ENCODE results near the gene GOLGA7B.

Gene GOLGA7B

DNA sequence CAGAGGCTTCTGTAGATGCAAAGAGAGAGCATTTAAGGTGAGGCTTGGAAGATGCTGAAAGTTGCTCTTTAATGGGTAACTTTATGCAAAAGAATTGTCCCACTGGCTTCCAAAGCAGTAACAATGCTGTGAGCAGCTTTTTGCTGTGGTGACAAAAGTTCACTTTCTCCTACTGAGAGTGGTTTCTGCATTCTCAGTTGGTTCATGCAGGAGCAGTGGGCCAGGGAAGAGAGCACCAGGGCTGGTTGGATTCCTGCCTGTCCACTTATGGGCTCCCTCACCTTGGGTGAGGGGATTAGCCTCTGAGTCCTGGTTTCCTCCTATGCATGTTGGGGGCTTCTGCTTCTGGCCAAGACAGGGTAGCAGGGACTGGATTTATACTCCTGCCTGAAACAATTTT is 31.1 kb upstream of the GOLGA7B start:
- no peak overlapping the region for H3K27ac ChIP-seq (replicated peaks)
- TF ChIP-seq, protein P1, sequence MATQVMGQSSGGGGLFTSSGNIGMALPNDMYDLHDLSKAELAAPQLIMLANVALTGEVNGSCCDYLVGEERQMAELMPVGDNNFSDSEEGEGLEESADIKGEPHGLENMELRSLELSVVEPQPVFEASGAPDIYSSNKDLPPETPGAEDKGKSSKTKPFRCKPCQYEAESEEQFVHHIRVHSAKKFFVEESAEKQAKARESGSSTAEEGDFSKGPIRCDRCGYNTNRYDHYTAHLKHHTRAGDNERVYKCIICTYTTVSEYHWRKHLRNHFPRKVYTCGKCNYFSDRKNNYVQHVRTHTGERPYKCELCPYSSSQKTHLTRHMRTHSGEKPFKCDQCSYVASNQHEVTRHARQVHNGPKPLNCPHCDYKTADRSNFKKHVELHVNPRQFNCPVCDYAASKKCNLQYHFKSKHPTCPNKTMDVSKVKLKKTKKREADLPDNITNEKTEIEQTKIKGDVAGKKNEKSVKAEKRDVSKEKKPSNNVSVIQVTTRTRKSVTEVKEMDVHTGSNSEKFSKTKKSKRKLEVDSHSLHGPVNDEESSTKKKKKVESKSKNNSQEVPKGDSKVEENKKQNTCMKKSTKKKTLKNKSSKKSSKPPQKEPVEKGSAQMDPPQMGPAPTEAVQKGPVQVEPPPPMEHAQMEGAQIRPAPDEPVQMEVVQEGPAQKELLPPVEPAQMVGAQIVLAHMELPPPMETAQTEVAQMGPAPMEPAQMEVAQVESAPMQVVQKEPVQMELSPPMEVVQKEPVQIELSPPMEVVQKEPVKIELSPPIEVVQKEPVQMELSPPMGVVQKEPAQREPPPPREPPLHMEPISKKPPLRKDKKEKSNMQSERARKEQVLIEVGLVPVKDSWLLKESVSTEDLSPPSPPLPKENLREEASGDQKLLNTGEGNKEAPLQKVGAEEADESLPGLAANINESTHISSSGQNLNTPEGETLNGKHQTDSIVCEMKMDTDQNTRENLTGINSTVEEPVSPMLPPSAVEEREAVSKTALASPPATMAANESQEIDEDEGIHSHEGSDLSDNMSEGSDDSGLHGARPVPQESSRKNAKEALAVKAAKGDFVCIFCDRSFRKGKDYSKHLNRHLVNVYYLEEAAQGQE (IDR thresholded peaks at IDR 0.05; ENCODE audit: insufficient replicate concordance, low read depth) = no peak
- no peak for TF ChIP-seq POLR2AphosphoS5 (IDR thresholded peaks at IDR 0.05; ENCODE audit: low read depth)
- H3K27me3 ChIP-seq (ENCODE audit: insufficient read depth, poor library complexity, severe bottlenecking) = peaks cover 5% of the 10 kb centered on the region
- no peak overlapping the region for H3K4me3 ChIP-seq (replicated peaks; ENCODE audit: insufficient read depth, low read length)
- no peak for DNase-seq (ENCODE audit: low read depth in 1 of 2, low spot score in 1 of 2)

DNA sequence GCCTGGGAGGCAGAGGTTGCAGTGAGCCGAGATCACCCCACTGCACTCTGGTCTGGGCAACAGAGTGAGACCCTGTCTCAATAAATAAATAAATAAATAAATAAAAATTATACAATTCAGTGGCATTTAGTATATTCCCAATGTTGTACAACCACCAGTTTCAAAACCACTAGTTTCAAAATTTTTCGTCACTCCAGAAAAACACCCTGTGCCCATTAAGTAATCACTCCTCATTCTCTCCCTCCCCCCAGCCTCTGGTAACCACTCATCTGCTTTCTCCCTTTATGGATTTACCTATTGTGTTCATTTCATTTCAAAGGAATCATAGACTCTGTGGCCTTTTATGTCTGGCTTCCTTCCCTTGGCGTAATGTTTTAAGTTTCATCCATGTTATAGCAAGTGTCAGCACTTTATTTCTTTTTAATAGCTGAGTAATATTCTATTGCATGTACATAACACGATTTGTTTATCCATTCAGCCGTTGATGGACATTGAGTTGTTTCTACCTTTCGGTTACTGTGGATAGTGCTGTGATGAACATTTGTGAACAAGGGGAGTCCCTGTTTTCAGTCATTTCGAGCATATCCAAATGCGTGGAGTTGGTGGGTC is 29.4 kb upstream of the GOLGA7B start:
- TF ChIP-seq, protein P2, sequence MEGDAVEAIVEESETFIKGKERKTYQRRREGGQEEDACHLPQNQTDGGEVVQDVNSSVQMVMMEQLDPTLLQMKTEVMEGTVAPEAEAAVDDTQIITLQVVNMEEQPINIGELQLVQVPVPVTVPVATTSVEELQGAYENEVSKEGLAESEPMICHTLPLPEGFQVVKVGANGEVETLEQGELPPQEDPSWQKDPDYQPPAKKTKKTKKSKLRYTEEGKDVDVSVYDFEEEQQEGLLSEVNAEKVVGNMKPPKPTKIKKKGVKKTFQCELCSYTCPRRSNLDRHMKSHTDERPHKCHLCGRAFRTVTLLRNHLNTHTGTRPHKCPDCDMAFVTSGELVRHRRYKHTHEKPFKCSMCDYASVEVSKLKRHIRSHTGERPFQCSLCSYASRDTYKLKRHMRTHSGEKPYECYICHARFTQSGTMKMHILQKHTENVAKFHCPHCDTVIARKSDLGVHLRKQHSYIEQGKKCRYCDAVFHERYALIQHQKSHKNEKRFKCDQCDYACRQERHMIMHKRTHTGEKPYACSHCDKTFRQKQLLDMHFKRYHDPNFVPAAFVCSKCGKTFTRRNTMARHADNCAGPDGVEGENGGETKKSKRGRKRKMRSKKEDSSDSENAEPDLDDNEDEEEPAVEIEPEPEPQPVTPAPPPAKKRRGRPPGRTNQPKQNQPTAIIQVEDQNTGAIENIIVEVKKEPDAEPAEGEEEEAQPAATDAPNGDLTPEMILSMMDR (IDR thresholded peaks at IDR 0.05; ENCODE audit: insufficient read depth, low read length) = no peak
- TF ChIP-seq POLR2AphosphoS5 (IDR thresholded peaks at IDR 0.05; ENCODE audit: low read depth) (no peak), SPI1 (IDR thresholded peaks at IDR 0.05; ENCODE audit: borderline replicate concordance, low read depth) (no peak), GABPA (IDR thresholded peaks at IDR 0.05; ENCODE audit: low read depth) (no peak)
- TF ChIP-seq, protein P1 (IDR thresholded peaks at IDR 0.05; ENCODE audit: insufficient replicate concordance, low read depth) = no peak
- DNase-seq (ENCODE audit: low read depth in 1 of 2, low spot score in 1 of 2) = peak in 1 of 2 experiments; percentile 5
- Histone ChIP-seq H3K4me3 (replicated peaks; ENCODE audit: insufficient read depth, low read length) (no peak overlapping the region), H3K27me3 (ENCODE audit: insufficient read depth, poor library complexity, severe bottlenecking) (no peaks in the 10 kb centered on the region), H3K27ac (replicated peaks) (no peak overlapping the region)

DNA sequence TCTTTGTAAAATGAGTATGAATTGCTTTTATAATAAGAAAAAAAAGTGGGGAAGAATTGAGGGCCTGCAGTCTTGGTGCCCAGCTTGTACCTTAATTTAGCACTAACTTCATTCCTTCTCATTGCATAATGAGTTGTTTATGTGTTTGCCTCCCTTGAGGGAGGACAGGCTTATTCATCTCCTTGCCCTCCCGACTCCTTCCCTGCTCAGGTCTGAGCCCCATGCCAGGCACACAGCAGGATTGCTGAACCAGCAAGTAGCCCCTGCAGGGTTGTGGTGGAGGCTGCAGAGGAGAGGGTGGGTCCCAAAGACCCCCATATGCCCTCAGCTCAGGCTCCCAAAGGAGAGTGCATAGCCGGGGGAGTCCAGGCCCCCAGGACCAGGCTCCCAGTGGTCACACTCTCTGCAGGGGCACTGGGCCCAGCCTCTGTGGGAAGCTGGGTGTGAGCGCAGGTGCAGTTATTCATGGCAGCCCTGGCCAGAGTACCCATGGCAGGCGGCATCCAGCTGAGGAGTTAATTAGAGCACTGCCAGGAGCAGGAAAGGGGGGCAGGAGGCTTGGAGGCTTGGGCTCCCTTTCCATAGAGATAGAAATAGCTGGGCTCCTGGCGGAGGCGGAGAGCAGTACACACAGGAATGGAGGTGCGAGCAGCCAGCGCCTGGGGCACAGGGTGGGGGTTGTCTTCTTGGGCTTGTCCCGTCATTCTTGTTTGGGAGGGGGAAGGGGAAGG is 28.2 kb upstream of the GOLGA7B start:
- no peak overlapping the region for H3K27ac ChIP-seq (replicated peaks)
- no peak for DNase-seq (ENCODE audit: low read depth in 1 of 2, low spot score in 1 of 2)
- no peak overlapping the region for H3K4me3 ChIP-seq (replicated peaks; ENCODE audit: insufficient read depth, low read length)
- TF ChIP-seq SPI1 (IDR thresholded peaks at IDR 0.05; ENCODE audit: borderline replicate concordance, low read depth) (no peak), POLR2AphosphoS5 (IDR thresholded peaks at IDR 0.05; ENCODE audit: low read depth) (no peak), GABPA (IDR thresholded peaks at IDR 0.05; ENCODE audit: low read depth) (no peak)
- TF ChIP-seq, protein P2 (IDR thresholded peaks at IDR 0.05; ENCODE audit: insufficient read depth, low read length) = no peak
- TF ChIP-seq, protein P1 (IDR thresholded peaks at IDR 0.05; ENCODE audit: insufficient replicate concordance, low read depth) = no peak
- no peaks in the 10 kb centered on the region for H3K27me3 ChIP-seq (ENCODE audit: insufficient read depth, poor library complexity, severe bottlenecking)

All from HL-60 (cell line).